Keratinocyte (primary cell): ENCODE measurements around the gene FKBP1A.

Source experiments
- CTCF ChIP-seq, 3 experiments: IDR thresholded peaks in 1 of 3; conservative IDR thresholded peaks in 1 of 3; optimal IDR thresholded peaks in 1 of 3; 2 replicates in 2 of 3; 3 replicates in 1 of 3; pipeline versions ENCODE3 to v1.5.1; 2011; ENCODE audit warnings: low read length in 3 of 3, mild to moderate bottlenecking in 3 of 3, moderate library complexity in 2 of 3, control low read depth in 1 of 3, inconsistent platforms in 1 of 3; ENCODE audit not compliant: insufficient read depth in 2 of 3; ENCODE audit errors: extremely low read depth in 1 of 3
- EZH2 ChIP-seq: IDR thresholded peaks from one replicate; pipeline ENCODE4 v1.6.1; 2012; ENCODE audit warnings: inconsistent platforms, mild to moderate bottlenecking, low read length, moderate library complexity

- TF ChIP-seq CTCF (optimal IDR thresholded peaks at IDR 0.05 in 1 of 3, IDR thresholded peaks at IDR 0.05 in 1 of 3, conservative IDR thresholded peaks at IDR 0.05 in 1 of 3; ENCODE audit: extremely low read depth in 1 of 3, insufficient read depth in 2 of 3, low read length in 3 of 3) (no peak), EZH2 (no peak)
Measured at GRCh38 chr20:1417790-1418189, 24.9 kb upstream of the FKBP1A start.
